Measurements from ENCODE around the gene TRIB2.

TRIB2 gene

GRCh38 chr2:12741380-12741779 lies 24.6 kb downstream of the TRIB2 start:
- no peak for DNase-seq (ENCODE audit: low read depth in 2 of 2)

GRCh38 chr2:12742891-12743290 lies 26.2 kb downstream of the TRIB2 start:
- no peak for DNase-seq (ENCODE audit: low read depth in 2 of 2)

GRCh38 chr2:12750166-12750905 lies 33.6 kb downstream of the TRIB2 start:
- no peak for DNase-seq (ENCODE audit: low read depth in 2 of 2)

- no peak for DNase-seq (ENCODE audit: low read depth in 2 of 2)
Measured at GRCh38 chr2:12754643-12755042, 37.9 kb downstream of the TRIB2 start.

DNA sequence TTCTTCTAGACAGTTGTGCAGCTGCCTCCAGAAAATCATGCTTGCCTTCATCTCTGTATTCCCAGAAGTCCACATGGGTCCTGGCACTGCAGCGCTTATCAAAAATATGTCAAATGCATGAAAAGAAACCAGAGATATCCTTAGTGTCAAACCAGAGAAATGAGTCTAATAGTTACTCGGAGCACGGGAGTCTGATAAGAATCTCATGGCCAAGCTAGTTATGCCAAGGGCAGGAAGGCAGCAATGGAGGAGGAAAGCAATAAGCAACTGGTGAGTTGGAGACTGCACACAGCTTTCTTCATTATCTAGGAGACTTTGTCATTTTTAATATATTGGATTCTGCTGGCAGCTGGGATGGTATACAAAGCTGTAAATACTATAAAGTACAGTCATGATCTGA lies 38.6 kb downstream of the TRIB2 start:
- DNase-seq (ENCODE audit: low read depth in 2 of 2), result no peak

DNA sequence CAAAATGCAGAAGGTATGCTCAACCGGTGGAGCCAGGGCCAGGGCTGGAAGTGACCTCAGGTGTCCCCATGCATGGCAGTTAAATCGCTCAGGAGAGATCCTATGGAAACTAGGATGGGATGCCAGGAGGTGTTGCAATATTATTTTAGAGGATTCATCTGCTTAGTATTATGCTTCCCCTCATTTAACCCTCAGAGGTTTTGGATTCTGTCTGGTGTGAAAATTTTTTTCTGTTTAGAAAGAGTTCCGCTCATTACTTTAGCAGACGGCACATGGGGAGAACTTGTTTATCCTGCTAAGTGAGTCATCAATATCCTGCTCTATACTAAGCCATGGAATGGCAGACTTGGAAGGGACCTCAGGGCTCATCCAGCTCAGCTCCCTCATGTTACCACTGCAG lies 42.5 kb downstream of the TRIB2 start:
- no peak for DNase-seq (ENCODE audit: low read depth in 2 of 2)

- no peak for DNase-seq (ENCODE audit: low read depth in 2 of 2)
Measured at GRCh38 chr2:12761104-12761503, 44.4 kb downstream of the TRIB2 start.

DNA sequence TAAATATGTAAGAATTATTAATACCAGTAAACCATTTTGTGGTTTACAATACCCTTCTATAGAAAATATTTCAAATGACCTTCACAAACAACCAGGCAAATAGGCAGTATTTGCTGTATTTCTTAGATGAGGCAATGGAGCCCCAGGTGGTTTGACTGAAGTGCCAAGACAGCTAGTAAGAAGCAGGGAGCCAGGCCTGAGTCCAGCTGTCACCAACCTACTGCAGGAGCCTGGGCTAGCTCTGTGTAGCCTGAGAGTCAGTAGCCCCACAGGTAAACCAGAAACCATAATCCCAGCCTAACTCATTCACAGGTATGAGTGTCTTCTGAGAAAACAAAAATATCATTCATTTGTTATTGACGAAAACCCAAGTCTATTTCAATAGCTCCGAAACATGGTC lies 45.6 kb downstream of the TRIB2 start:
- no peak for DNase-seq (ENCODE audit: low read depth in 2 of 2)

DNA sequence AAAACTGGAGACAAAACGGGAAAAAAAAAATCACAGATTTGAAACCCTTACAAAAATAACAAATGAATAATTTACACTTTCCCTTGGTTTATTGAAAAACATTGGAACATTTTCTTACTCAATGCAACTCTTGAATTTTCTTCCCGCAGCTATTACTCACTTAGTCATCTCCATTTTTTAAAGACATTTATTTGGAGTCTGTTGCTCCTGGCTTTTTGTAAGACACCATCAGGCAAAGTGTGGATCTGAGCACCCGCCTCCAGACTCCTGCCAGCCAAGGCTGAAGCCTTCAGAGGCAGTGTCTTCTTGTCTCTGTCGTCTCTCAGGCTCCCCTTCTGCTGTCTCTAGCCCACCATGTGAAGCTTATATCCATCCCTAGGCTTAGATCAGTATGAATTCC lies 46.2 kb downstream of the TRIB2 start:
- DNase-seq (ENCODE audit: low read depth in 2 of 2), result no peak

DNA sequence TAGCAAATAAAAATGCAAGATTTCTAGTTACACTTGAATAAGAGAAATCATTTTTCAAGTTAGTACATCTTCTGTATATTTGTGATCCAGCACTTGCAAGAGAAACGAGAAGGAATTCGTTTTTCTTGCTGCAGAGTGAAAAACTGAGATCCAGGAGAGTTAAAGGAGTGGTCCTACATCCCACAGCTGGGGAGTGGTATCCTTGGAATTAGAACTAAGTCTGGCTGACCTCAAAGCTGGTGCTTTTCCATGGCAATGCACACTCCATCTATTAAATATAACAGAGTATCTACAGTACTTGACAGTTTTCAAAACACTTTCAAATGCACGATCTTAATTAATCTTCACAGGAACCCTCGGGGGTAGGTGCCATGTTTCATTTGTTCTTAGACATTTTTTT lies 46.8 kb downstream of the TRIB2 start:
- DNase-seq (ENCODE audit: low read depth in 2 of 2), result no peak

- DNase-seq (ENCODE audit: low read depth in 2 of 2), result no peak
Measured at GRCh38 chr2:12764075-12764730, 47.5 kb downstream of the TRIB2 start.

DNA sequence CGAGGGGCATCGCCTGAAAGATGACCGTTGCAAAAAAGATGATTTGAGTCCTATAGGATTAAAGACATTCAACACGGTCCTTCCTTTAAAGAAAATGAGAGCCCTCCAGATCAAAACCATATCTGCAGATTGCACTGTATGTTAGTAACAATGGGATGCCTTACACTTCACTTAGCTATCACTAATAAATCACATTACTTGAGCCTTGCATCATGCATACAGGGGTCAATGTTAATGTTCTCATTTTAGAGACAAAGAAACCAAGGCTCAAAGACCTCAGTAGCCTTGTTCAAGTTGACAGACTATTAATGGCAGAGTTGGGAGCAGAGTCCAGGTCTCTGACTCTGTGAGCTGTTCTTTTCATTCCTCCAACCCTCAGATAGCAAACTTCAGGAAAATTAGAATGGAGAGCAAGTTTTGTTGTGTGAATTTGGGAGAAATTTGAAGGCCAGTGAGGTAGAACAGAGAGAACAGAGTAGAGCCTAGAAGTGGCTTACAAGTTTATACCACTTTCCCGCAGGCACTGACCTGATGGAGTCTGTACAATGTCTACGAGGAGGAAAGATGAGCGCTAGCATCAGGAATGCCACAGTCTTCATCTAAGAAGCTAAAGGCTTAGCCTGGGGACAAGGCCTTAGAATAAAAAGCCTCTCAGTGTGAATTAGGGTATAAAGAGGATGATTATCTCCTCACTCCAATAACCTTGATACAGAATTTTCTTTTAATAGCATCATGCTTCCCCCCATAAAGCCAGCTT lies 48.3 kb downstream of the TRIB2 start:
- DNase-seq (ENCODE audit: low read depth in 2 of 2), result no peak

- DNase-seq (ENCODE audit: low read depth in 2 of 2), result no peak
Measured at GRCh38 chr2:12766421-12766879, 49.7 kb downstream of the TRIB2 start.

DNA sequence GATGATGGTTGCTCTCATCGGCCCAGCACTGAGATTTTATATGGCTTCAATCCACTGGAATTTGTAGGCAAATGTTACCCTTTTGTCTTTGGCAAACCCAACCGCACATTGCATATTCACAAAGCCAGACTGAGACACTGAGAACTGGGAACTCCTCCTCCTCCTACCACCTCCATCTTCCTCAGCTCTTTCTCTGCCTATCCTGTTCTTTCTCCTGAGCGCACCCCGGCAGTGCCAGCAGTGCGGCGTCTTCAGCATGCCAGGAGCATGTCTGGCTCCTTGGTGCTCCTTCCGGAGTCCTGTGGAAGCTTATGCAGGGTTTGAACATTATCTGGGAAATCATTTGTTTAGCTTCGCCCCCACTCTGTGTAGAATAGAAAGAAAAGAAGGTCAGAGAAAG lies 50.8 kb downstream of the TRIB2 start:
- DNase-seq (ENCODE audit: low read depth in 2 of 2), result no peak

DNA sequence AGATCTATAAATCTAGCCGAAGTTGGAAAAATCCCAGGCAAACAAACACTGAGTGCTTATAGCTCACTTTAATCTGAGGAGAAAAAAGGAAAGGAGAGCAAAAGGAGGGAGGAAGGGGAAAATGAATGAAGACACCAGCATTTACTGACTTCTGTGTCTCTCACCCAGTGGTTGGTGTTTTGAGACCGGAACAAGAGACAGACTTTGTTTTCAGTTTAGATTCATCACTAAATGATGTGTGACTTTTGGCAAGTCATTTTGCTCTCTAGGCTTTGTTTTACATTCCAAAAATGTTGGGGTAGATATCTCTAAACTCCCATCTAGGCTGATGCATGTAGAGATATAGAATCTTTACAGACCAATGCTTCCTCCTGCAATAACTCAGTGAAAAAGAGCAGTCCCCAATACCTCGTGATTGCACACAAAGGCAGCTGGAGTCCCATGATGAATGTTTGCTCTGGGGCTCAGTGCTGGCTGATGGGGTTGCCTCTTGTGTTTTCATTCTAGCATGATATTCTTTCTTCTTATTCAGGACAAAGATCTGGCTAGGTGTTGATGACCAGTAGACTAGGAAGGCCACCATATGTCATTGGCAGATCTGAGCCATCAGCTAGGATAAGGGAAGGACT lies 51.4 kb downstream of the TRIB2 start:
- no peak for DNase-seq (ENCODE audit: low read depth in 2 of 2)

DNA sequence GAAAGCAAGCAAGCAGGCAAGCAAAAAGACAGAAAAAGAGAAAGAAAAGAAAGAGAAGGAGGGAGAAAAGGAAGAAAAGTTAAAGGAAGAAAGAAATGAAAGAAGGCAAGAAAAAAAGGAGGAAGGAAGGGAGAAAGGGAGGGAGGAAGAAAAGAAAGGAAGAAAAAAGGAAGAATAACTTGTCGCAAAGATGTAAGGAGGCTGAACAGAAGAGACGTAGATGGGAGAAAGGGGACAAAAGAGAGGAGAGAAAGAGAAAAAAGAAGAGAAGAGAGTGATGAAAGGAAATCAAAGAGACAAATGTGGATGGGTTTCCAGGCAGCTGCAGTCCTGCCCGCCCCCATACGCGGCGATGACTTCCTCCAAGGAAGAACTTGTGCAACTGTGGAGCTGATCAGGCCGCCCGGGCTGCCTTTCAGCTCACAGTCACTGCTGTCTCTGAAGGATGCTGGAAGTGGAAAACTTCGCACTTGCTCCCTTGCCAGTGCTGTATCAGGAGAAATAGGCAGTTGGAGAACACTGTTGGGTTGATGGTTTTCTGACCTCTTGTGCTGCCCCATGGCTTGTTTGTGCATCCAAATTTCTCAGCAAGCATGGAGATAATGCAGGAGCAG lies 52.9 kb downstream of the TRIB2 start:
- DNase-seq (ENCODE audit: low read depth in 2 of 2), result no peak

GRCh38 chr2:12770300-12770968 lies 53.7 kb downstream of the TRIB2 start:
- no peak for DNase-seq (ENCODE audit: low read depth in 2 of 2)

DNA sequence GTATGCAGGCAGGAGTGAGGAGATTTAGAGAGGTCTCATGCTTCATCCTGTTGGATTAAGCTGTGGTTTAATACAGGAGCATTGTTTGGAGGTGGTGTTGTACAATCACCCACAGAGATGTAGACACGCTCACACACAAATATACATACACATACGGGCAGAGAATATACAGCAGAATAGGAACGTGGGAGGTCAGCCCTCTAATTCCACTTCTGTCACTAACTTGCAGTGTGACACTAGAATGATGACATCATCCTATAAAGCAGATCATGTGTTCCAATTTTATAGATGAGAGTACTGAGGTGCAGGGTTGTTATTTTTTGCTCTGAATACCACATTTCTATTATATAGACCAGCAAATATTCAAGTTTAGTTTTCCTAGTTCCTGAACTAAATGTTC lies 54.4 kb downstream of the TRIB2 start:
- DNase-seq (ENCODE audit: low read depth in 2 of 2), result no peak

DNA sequence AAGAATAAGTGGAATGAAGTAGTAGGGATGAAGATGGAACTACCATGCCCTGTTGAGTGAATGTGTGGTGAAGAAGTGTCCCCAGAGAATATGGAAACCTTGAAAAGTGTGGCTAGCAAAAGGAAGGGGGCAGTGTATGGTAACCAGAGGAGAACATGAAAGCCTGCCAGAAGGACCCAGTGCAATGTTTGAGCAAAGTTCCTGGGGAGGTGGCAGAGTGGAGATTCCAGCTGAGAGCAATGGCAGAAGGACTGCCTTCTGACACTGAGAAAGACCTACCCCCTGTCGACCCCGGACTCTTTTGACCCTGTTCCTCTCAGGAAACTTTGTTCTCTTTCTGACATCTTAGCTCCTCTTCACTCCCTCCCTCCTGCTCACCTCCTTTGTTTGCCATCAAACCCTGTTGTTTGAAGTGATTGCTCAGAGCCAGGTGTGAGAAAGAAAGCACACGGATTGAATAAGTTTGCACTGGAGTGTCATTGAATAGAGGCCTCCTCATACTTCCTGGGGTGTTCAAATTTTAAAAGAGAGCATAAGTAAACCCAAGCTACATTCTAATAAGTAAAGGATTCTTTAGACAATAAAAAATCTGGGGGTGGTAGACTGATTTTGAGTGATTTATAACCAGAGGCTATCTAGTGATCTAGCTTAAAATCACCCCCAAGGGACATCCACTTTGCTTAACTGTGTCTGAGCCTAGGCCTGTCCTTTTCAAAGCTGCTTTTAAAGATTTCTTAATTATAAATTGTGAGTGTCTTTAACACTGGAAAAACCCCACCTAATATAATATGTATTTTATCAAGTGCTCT lies 57.1 kb downstream of the TRIB2 start:
- no peak for DNase-seq (ENCODE audit: low read depth in 2 of 2)

DNA sequence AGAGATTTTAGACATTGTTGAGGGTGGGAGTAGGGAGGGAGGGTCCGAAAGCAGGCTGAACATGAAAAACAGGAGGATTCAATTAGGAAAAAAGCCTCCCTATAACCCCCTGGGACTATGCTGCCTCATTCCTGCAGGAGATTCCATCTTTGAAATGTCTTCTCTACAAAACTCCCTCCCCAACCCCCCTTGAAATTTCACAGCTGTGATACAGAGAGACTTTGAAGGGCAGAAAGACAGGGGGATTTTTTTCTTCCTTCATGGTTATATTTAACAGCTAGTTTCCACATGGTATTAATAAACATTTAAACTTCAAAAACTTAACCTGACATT lies 57.6 kb downstream of the TRIB2 start:
- DNase-seq (ENCODE audit: low read depth in 2 of 2), result no peak

GRCh38 chr2:12776521-12776961 lies 59.8 kb downstream of the TRIB2 start:
- no peak for DNase-seq (ENCODE audit: low read depth in 2 of 2)
